Gastroesophageal sphincter (tissue), 3 donors: ENCODE results near the gene RRN3.

ENCODE experiments used
- POLR2A ChIP-seq, 2 donors: fragments of 450-650 bp; IDR thresholded peaks; one replicate each; pipeline ENCODE4 v1.6.1; 2017; ENCODE audit warnings: antibody characterized with exemption in 2 of 2, mild to moderate bottlenecking in 2 of 2, moderate library complexity in 1 of 2
- TF ChIP-seq, protein P1 (sequence below), 4 experiments: fragments of 200-600 bp in 2 of 4; fragments of 450-650 bp in 2 of 4; sonication (generic) in 1 of 4; IDR thresholded peaks; one replicate each; pipeline ENCODE4 v1.5.1; 2017 to 2019; ENCODE audit warnings: antibody characterized with exemption in 4 of 4, mild to moderate bottlenecking in 2 of 4, moderate library complexity in 2 of 4

DNA sequence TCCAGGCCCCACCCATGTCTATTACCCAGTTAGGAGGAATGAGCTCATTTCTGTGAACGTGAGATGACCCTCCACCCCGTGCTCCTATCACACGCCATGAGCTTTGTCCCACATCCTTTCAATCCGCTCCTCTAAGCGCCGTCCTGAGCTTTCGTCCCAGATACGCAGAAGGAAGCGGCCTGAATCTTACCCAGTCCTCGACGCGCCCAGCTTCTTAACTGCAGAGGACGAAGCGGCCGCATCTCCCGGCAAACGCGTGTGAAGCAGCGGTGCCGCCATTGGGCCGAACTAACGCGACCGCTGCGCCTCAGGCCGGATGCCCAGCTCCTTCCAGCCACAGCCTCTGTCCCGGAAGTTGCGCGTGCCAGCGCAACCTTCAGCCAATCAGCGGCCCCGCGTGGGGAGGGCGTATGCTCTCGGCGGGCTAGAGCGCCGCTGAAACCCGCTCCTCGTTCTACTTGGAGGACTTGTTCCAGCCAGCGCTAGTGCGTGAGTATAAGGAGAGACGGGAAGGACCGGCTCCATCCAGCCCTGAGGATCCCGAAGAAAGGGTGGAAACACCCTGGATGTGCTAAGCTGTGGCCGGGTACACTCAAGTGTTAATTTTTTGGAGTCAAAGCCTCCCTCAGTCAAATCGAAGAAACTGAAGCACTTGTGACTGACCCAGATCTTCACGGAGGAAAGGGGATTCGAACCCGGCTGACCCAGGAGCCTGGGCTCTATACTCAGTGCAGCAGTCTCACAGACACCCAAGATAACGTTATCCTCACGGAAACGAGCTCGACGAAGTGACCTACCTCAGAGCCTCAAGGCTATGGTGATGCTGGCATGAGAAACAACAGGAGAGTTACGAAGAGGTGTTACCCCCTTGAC, at the start of gene RRN3:
- TF ChIP-seq, protein P1, sequence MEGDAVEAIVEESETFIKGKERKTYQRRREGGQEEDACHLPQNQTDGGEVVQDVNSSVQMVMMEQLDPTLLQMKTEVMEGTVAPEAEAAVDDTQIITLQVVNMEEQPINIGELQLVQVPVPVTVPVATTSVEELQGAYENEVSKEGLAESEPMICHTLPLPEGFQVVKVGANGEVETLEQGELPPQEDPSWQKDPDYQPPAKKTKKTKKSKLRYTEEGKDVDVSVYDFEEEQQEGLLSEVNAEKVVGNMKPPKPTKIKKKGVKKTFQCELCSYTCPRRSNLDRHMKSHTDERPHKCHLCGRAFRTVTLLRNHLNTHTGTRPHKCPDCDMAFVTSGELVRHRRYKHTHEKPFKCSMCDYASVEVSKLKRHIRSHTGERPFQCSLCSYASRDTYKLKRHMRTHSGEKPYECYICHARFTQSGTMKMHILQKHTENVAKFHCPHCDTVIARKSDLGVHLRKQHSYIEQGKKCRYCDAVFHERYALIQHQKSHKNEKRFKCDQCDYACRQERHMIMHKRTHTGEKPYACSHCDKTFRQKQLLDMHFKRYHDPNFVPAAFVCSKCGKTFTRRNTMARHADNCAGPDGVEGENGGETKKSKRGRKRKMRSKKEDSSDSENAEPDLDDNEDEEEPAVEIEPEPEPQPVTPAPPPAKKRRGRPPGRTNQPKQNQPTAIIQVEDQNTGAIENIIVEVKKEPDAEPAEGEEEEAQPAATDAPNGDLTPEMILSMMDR (IDR thresholded peaks at IDR 0.05) = peak in 1 of 4 experiments; percentile 26
- peak; percentile 70 to 85 for TF ChIP-seq POLR2A (IDR thresholded peaks at IDR 0.05)
